GM23338 (cell line): Measurements from ENCODE around the gene TUBD1.

ENCODE experiments used
- CREB1 ChIP-seq: fragments of 250-450 bp; sonication (Bioruptor Pico); IDR thresholded peaks from 2 replicates; pipeline ENCODE4 v1.5.0; 2020; ENCODE audit warnings: low read depth, mild to moderate bottlenecking, moderate library complexity
- EZH2 ChIP-seq: fragments of 200-600 bp; sonication (generic); IDR thresholded peaks from one replicate; pipeline ENCODE4 v1.8.0; 2017; ENCODE audit warnings: antibody characterized with exemption, mild to moderate bottlenecking, low read depth; ENCODE audit not compliant: unreplicated experiment
- EZH2phosphoT487 ChIP-seq: fragments of 200-600 bp; sonication (generic); IDR thresholded peaks from one replicate; pipeline ENCODE4 v1.8.1; 2018; ENCODE audit warnings: antibody characterized with exemption; ENCODE audit not compliant: unreplicated experiment
- JUNB ChIP-seq: IDR thresholded peaks from one replicate; pipeline ENCODE4 v1.6.1; 2016; ENCODE audit warnings: antibody characterized with exemption; ENCODE audit not compliant: unreplicated experiment
- NANOG ChIP-seq: IDR thresholded peaks from 2 replicates; pipeline ENCODE4 v1.6.1; 2016; ENCODE audit warnings: antibody characterized with exemption, borderline replicate concordance
- POLR2AphosphoS5 ChIP-seq: IDR thresholded peaks from 2 replicates; pipeline ENCODE4 v1.6.1; 2016; ENCODE audit warnings: antibody characterized with exemption, low read depth
- STAT1 ChIP-seq: IDR thresholded peaks from one replicate; pipeline ENCODE4 v1.6.1; 2016; ENCODE audit warnings: antibody characterized with exemption; ENCODE audit not compliant: unreplicated experiment
- TF ChIP-seq, protein P1 (sequence below): IDR thresholded peaks from one replicate; pipeline ENCODE4 v1.6.1; 2018; ENCODE audit warnings: antibody characterized with exemption; ENCODE audit not compliant: unreplicated experiment
- TF ChIP-seq, protein P2 (sequence below), 2 experiments: fragments of 200-600 bp in 1 of 2; sonication (generic) in 1 of 2; conservative IDR thresholded peaks; 2 replicates each; pipeline versions ENCODE4 v1.5.1 to v1.6.1; 2016 to 2017; ENCODE audit warnings: antibody characterized with exemption in 2 of 2, low read depth in 2 of 2, mild to moderate bottlenecking in 2 of 2, moderate library complexity in 1 of 2
- TF ChIP-seq, protein P3 (sequence below): IDR thresholded peaks from 2 replicates; pipeline ENCODE4 v1.6.1; 2016; ENCODE audit warnings: antibody characterized with exemption

DNA sequence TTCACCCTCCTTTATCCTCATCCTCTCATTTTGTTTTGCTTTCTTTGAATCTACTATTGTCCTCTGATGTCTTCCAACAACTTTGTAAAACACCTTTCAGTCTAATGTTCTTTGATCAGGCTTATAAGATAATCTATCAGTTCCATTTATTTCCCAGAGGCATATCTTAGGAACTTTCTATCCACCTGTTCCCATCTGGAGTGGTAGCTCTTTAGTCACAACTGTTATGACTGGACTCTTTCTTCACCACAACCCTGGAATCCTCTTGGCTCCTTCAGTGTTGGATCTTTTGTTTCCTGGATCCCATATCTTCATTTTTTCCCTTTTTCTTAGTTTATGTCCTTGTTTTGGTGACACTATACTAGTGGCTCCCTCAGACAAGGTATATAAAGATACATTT is 23.7 kb upstream of the TUBD1 start:
- TF ChIP-seq, protein P1, sequence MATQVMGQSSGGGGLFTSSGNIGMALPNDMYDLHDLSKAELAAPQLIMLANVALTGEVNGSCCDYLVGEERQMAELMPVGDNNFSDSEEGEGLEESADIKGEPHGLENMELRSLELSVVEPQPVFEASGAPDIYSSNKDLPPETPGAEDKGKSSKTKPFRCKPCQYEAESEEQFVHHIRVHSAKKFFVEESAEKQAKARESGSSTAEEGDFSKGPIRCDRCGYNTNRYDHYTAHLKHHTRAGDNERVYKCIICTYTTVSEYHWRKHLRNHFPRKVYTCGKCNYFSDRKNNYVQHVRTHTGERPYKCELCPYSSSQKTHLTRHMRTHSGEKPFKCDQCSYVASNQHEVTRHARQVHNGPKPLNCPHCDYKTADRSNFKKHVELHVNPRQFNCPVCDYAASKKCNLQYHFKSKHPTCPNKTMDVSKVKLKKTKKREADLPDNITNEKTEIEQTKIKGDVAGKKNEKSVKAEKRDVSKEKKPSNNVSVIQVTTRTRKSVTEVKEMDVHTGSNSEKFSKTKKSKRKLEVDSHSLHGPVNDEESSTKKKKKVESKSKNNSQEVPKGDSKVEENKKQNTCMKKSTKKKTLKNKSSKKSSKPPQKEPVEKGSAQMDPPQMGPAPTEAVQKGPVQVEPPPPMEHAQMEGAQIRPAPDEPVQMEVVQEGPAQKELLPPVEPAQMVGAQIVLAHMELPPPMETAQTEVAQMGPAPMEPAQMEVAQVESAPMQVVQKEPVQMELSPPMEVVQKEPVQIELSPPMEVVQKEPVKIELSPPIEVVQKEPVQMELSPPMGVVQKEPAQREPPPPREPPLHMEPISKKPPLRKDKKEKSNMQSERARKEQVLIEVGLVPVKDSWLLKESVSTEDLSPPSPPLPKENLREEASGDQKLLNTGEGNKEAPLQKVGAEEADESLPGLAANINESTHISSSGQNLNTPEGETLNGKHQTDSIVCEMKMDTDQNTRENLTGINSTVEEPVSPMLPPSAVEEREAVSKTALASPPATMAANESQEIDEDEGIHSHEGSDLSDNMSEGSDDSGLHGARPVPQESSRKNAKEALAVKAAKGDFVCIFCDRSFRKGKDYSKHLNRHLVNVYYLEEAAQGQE = no peak
- no peak for TF ChIP-seq EZH2
- TF ChIP-seq EZH2phosphoT487 = no peak
- TF ChIP-seq, protein P2, sequence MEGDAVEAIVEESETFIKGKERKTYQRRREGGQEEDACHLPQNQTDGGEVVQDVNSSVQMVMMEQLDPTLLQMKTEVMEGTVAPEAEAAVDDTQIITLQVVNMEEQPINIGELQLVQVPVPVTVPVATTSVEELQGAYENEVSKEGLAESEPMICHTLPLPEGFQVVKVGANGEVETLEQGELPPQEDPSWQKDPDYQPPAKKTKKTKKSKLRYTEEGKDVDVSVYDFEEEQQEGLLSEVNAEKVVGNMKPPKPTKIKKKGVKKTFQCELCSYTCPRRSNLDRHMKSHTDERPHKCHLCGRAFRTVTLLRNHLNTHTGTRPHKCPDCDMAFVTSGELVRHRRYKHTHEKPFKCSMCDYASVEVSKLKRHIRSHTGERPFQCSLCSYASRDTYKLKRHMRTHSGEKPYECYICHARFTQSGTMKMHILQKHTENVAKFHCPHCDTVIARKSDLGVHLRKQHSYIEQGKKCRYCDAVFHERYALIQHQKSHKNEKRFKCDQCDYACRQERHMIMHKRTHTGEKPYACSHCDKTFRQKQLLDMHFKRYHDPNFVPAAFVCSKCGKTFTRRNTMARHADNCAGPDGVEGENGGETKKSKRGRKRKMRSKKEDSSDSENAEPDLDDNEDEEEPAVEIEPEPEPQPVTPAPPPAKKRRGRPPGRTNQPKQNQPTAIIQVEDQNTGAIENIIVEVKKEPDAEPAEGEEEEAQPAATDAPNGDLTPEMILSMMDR (conservative IDR thresholded peaks at IDR 0.05; ENCODE audit: low read depth in 2 of 2) = no peak
- no peak for TF ChIP-seq POLR2AphosphoS5
- no peak for TF ChIP-seq CREB1 (CRISPR knock-in tag)
- no peak for TF ChIP-seq JUNB
- no peak for TF ChIP-seq STAT1
- no peak for TF ChIP-seq NANOG
- TF ChIP-seq, protein P3, sequence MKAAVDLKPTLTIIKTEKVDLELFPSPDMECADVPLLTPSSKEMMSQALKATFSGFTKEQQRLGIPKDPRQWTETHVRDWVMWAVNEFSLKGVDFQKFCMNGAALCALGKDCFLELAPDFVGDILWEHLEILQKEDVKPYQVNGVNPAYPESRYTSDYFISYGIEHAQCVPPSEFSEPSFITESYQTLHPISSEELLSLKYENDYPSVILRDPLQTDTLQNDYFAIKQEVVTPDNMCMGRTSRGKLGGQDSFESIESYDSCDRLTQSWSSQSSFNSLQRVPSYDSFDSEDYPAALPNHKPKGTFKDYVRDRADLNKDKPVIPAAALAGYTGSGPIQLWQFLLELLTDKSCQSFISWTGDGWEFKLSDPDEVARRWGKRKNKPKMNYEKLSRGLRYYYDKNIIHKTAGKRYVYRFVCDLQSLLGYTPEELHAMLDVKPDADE = no peak
